Esophagus muscularis mucosa (tissue), 3 donors: Measurements from ENCODE around the gene SNX10.

Source experiments
- POLR2A ChIP-seq: fragments of 450-650 bp; IDR thresholded peaks from one replicate; pipeline ENCODE4 v1.6.1; 2017; ENCODE audit warnings: antibody characterized with exemption, moderate library complexity, mild to moderate bottlenecking, low read depth
- TF ChIP-seq, protein P1 (sequence below), 3 experiments: fragments of 200-600 bp in 2 of 3; fragments of 450-650 bp in 1 of 3; sonication (generic) in 2 of 3; IDR thresholded peaks; one replicate each; pipeline ENCODE4 v1.5.1; 2017 to 2019; ENCODE audit warnings: antibody characterized with exemption in 3 of 3, mild to moderate bottlenecking in 2 of 3, moderate library complexity in 1 of 3

DNA sequence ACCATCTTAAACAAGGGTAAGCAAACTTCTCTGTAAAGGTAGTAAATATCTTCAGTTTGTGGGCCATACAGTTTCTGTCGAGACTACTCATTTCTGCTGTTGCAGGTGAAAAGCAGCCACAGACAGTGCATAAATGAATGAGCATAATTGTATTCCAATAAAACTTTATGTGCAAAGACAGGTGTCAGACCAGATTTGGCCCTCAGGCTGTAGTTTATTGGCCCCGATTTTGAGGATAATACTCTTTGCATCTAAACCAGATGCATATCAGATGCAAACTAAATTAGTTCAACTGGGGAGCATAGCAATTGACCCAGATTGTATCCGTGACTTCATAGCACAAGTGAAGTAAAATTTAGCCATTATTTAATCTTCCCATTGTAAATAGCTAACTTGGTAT is 70.0 kb downstream of the SNX10 start:
- TF ChIP-seq POLR2A = no peak
- TF ChIP-seq, protein P1, sequence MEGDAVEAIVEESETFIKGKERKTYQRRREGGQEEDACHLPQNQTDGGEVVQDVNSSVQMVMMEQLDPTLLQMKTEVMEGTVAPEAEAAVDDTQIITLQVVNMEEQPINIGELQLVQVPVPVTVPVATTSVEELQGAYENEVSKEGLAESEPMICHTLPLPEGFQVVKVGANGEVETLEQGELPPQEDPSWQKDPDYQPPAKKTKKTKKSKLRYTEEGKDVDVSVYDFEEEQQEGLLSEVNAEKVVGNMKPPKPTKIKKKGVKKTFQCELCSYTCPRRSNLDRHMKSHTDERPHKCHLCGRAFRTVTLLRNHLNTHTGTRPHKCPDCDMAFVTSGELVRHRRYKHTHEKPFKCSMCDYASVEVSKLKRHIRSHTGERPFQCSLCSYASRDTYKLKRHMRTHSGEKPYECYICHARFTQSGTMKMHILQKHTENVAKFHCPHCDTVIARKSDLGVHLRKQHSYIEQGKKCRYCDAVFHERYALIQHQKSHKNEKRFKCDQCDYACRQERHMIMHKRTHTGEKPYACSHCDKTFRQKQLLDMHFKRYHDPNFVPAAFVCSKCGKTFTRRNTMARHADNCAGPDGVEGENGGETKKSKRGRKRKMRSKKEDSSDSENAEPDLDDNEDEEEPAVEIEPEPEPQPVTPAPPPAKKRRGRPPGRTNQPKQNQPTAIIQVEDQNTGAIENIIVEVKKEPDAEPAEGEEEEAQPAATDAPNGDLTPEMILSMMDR (IDR thresholded peaks at IDR 0.05) = no peak
